ENCODE results near the gene GNGT2.

Gene GNGT2

DNA sequence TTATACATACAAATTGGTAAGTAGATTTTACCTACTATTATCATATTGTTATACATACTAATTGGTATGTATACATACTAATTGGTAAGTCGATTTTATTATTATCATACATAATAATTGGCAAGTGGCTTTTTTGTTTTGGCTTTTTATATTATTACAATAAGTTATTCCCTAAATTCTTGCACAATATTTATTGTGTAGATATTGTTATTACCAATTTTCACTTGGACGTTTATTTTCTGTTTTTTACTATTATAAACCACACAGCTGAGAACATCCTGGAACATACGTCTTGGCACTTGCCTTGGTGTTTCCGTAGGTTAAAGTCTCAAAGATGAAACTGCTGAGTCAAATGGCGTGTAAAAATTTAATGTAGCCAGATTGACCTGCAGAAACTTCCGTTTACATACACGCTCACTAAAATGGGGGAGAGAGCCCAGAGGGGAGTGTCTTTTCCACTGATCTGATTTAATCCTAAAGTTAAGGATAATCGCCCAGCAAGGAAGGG is 18.9 kb downstream of the GNGT2 start:
- TF ChIP-seq EP300 (IDR thresholded peaks at IDR 0.05; ENCODE audit: borderline replicate concordance) (no peak), TAF1 (IDR thresholded peaks at IDR 0.05; ENCODE audit: low read depth) (0 out of 2 replicates have a peak, but pooled peaks have one; percentile 4)

DNA sequence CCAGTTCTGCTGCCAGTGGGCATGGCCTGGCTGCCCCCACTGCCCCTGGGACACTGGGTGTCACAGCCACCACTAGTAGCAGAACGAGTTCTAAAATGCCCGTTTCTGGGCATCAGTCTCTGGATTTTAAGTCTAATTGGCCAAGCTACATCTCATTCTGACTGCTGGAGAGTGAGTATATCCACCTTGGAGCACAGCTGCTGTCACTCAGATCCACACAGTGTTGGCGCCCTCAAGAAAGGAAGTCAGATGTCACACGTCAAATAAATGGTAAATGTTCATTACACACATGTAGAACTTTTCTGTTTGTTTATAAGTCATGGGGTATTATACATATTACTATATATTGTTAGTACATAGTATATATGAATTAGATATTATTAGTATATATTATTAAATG is 19.4 kb downstream of the GNGT2 start:
- no peak for TF ChIP-seq ZBTB7A (IDR thresholded peaks at IDR 0.05; ENCODE audit: low read depth)
- TF ChIP-seq YY1 (IDR thresholded peaks at IDR 0.05; ENCODE audit: low read depth), result no peak
- no peak for TF ChIP-seq CREB1 (IDR thresholded peaks at IDR 0.05; ENCODE audit: low read depth)
- TF ChIP-seq, protein P1, sequence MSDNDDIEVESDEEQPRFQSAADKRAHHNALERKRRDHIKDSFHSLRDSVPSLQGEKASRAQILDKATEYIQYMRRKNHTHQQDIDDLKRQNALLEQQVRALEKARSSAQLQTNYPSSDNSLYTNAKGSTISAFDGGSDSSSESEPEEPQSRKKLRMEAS (IDR thresholded peaks at IDR 0.05), result no peak

DNA sequence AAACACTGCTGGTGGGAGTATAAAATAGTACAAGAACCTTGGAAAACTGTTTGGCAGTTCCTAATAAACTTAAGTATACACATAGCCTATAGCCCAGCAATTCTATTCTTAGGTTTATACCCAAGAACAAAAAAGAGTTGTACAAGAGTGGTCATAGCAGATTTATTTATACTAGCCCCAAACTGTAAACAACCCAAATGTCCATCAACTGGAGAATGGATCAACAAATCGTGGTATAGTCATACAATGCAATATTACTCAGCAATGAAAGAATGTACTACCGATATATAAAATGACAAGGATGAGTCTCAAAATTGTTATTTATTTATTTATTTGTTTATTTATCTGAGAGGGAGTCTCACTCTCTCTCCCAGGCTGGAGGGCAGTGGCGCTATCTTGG is 23.1 kb downstream of the GNGT2 start:
- TF ChIP-seq, protein P1 (IDR thresholded peaks at IDR 0.05), result no peak
- TF ChIP-seq RAD21 (IDR thresholded peaks at IDR 0.05; ENCODE audit: low read depth) (no peak), TAF1 (IDR thresholded peaks at IDR 0.05; ENCODE audit: low read depth) (no peak), TEAD4 (IDR thresholded peaks at IDR 0.05) (no peak), EP300 (IDR thresholded peaks at IDR 0.05; ENCODE audit: borderline replicate concordance) (no peak), EGR1 (IDR thresholded peaks at IDR 0.05) (no peak), CREB1 (IDR thresholded peaks at IDR 0.05; ENCODE audit: low read depth) (no peak), ZBTB7A (IDR thresholded peaks at IDR 0.05; ENCODE audit: low read depth) (no peak)
- TF ChIP-seq, protein P2, sequence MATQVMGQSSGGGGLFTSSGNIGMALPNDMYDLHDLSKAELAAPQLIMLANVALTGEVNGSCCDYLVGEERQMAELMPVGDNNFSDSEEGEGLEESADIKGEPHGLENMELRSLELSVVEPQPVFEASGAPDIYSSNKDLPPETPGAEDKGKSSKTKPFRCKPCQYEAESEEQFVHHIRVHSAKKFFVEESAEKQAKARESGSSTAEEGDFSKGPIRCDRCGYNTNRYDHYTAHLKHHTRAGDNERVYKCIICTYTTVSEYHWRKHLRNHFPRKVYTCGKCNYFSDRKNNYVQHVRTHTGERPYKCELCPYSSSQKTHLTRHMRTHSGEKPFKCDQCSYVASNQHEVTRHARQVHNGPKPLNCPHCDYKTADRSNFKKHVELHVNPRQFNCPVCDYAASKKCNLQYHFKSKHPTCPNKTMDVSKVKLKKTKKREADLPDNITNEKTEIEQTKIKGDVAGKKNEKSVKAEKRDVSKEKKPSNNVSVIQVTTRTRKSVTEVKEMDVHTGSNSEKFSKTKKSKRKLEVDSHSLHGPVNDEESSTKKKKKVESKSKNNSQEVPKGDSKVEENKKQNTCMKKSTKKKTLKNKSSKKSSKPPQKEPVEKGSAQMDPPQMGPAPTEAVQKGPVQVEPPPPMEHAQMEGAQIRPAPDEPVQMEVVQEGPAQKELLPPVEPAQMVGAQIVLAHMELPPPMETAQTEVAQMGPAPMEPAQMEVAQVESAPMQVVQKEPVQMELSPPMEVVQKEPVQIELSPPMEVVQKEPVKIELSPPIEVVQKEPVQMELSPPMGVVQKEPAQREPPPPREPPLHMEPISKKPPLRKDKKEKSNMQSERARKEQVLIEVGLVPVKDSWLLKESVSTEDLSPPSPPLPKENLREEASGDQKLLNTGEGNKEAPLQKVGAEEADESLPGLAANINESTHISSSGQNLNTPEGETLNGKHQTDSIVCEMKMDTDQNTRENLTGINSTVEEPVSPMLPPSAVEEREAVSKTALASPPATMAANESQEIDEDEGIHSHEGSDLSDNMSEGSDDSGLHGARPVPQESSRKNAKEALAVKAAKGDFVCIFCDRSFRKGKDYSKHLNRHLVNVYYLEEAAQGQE (IDR thresholded peaks at IDR 0.05; ENCODE audit: low read depth), result no peak
- TF ChIP-seq, protein P3, sequence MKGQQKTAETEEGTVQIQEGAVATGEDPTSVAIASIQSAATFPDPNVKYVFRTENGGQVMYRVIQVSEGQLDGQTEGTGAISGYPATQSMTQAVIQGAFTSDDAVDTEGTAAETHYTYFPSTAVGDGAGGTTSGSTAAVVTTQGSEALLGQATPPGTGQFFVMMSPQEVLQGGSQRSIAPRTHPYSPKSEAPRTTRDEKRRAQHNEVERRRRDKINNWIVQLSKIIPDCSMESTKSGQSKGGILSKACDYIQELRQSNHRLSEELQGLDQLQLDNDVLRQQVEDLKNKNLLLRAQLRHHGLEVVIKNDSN (IDR thresholded peaks at IDR 0.05), result no peak

DNA sequence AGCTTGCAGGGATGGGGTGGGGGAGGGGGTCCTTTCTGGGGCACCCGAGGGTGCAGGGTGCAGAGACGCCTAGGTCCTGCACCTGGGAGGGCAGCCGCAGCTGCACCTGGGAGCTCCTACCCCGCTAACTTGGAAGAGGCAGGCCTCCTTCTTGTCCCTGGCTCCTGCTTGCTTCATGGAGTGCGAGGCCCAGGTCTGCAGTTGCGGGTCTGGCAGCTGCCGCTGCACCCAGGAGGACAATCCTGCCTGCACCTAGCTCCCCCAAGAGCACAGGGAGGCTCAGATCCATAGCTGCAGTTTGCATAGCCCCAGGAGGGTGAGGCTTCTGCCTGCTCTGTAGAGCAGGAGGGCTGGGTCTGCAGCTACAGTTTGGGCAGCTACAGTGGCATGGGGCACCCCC is 26.6 kb downstream of the GNGT2 start:
- TF ChIP-seq FOXM1 (IDR thresholded peaks at IDR 0.05; ENCODE audit: borderline replicate concordance, low read depth) (no peak), CEBPB (IDR thresholded peaks at IDR 0.05) (no peak), YY1 (IDR thresholded peaks at IDR 0.05; ENCODE audit: low read depth) (no peak), ZBTB7A (IDR thresholded peaks at IDR 0.05; ENCODE audit: low read depth) (no peak), EGR1 (IDR thresholded peaks at IDR 0.05) (no peak), TEAD4 (IDR thresholded peaks at IDR 0.05) (no peak), NFIC (IDR thresholded peaks at IDR 0.05) (no peak), RAD21 (IDR thresholded peaks at IDR 0.05; ENCODE audit: low read depth) (no peak)
- TF ChIP-seq, protein P3 (IDR thresholded peaks at IDR 0.05), result no peak
- TF ChIP-seq, protein P1 (IDR thresholded peaks at IDR 0.05), result no peak
- TF ChIP-seq, protein P2 (IDR thresholded peaks at IDR 0.05; ENCODE audit: low read depth), result no peak

DNA sequence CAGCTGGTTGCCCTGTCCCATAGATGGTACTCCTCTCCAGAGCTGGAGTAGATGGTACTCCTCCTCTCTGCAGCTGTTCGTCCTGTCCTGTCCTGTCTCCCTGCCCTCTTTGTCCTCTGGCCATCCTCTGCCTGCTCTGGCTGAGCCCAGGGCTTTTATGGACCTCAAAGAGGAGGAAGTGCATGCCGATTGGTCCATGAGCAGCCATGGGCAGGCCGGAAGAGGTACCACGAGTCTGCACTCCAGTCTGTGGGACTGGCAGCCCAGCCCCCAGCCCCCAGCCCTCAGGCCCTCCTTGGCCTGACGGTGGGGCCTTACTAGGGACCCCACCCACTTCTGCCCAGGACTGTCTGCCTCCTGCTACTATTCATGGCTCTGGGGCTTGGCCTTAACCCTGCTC is 27.0 kb downstream of the GNGT2 start:
- TF ChIP-seq RAD21 (IDR thresholded peaks at IDR 0.05; ENCODE audit: low read depth), result no peak
- TF ChIP-seq EGR1 (IDR thresholded peaks at IDR 0.05), result no peak
- no peak for TF ChIP-seq NFIC (IDR thresholded peaks at IDR 0.05)

DNA sequence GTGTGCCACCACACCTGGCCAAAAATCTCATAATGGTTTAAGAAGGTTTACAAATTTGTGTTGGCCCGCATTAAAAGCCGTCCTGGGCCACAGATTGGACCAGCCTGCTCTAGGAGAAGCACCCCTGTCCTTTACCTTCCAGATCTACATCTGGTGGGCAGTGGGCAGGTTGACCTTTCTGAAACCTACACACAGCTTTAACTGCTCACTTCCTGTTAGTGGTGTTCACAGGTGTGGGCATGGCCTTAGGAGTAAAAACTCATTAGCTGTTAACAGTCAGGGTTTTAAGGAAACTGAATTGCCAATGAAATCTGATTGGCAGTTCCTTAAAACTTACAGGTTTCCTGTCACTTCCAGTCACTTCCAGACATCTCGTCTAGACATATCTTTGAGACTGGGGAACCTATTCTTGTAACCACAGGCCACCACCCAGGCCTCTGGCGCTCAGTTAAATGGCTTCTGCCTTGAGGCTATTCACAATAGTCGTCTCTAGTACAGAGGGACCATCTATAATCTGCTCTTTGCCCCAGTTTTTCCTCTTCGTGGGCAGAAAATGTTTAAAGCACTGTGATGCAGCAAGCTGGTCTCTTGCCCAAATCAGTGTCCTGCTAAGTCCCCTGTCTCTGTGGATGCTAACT is 29.3 kb downstream of the GNGT2 start:
- TF ChIP-seq ZBTB7A (IDR thresholded peaks at IDR 0.05; ENCODE audit: low read depth) (no peak), TCF12 (IDR thresholded peaks at IDR 0.05; ENCODE audit: low read depth) (no peak), EP300 (IDR thresholded peaks at IDR 0.05; ENCODE audit: borderline replicate concordance) (no peak), TEAD4 (IDR thresholded peaks at IDR 0.05) (no peak), FOXM1 (IDR thresholded peaks at IDR 0.05; ENCODE audit: borderline replicate concordance, low read depth) (no peak), NFIC (IDR thresholded peaks at IDR 0.05) (no peak), CREB1 (IDR thresholded peaks at IDR 0.05; ENCODE audit: low read depth) (no peak), CEBPB (IDR thresholded peaks at IDR 0.05) (no peak), EGR1 (IDR thresholded peaks at IDR 0.05) (no peak), TAF1 (IDR thresholded peaks at IDR 0.05; ENCODE audit: low read depth) (no peak), YY1 (IDR thresholded peaks at IDR 0.05; ENCODE audit: low read depth) (no peak), RAD21 (IDR thresholded peaks at IDR 0.05; ENCODE audit: low read depth) (no peak)
- TF ChIP-seq, protein P1 (IDR thresholded peaks at IDR 0.05), result no peak
- TF ChIP-seq, protein P3 (IDR thresholded peaks at IDR 0.05), result no peak
- TF ChIP-seq, protein P2 (IDR thresholded peaks at IDR 0.05; ENCODE audit: low read depth), result no peak
